DOHH2 (cell line): ENCODE measurements around the gene RSPO1.

Source experiments
- CTCF ChIP-seq: fragments of 200-600 bp; sonication (generic); IDR thresholded peaks from one replicate; pipeline ENCODE4 v1.5.1; 2014; ENCODE audit warnings: antibody characterized with exemption, mild to moderate bottlenecking, low read depth, low read length; ENCODE audit not compliant: poor library complexity, severe bottlenecking
- EZH2phosphoT487 ChIP-seq: fragments of 200-600 bp; sonication (generic); IDR thresholded peaks from 2 replicates; pipeline ENCODE4 v1.6.1; 2017; ENCODE audit warnings: borderline replicate concordance, mild to moderate bottlenecking, antibody characterized with exemption, low read length, moderate library complexity, mixed read lengths

GRCh38 chr1:37658486-37658885 lies 23.8 kb upstream of the RSPO1 start:
- TF ChIP-seq CTCF (no peak), EZH2phosphoT487 (no peak)
